ENCODE measurements around the gene DOCK1.
"Not testable (repeated sequence)": the region's sequence is repeated elsewhere in the genome, so short reads cannot be mapped to it uniquely, and the experiment has no call there.

Gene DOCK1

GRCh38 chr10:127300868-127301321, 395.7 kb downstream of the DOCK1 start:
- no peak for DNase-seq (ENCODE audit: low read depth)

GRCh38 chr10:127302343-127302742, 397.1 kb downstream of the DOCK1 start:
- no peak for TF ChIP-seq CTCF (IDR thresholded peaks at IDR 0.05; ENCODE audit: control insufficient read depth, extremely low read depth, insufficient read depth)
- no peak for DNase-seq (ENCODE audit: low read depth)

More at GRCh38 chr10:127300868-127301321, 395.7 kb downstream of the DOCK1 start:
- no peak overlapping the region for H3K4me3 ChIP-seq (ENCODE audit: low read depth, low read length)
- TF ChIP-seq CTCF (IDR thresholded peaks at IDR 0.05; ENCODE audit: control insufficient read depth, extremely low read depth, insufficient read depth), result no peak

GRCh38 chr10:127303105-127303504, 397.9 kb downstream of the DOCK1 start:
- no peak for TF ChIP-seq CTCF (IDR thresholded peaks at IDR 0.05; ENCODE audit: control insufficient read depth, extremely low read depth, insufficient read depth)
- H3K4me3 ChIP-seq (ENCODE audit: low read depth, low read length), result no peak overlapping the region
- DNase-seq (ENCODE audit: low read depth), result no peak

More at GRCh38 chr10:127302343-127302742, 397.1 kb downstream of the DOCK1 start:
- H3K4me3 ChIP-seq (ENCODE audit: low read depth, low read length), result no peak overlapping the region

GRCh38 chr10:127303746-127304145, 398.5 kb downstream of the DOCK1 start:
- no peak for DNase-seq (ENCODE audit: low read depth)
- no peak overlapping the region for H3K4me3 ChIP-seq (ENCODE audit: low read depth, low read length)
- no peak for TF ChIP-seq CTCF (IDR thresholded peaks at IDR 0.05; ENCODE audit: control insufficient read depth, extremely low read depth, insufficient read depth)

GRCh38 chr10:127306479-127306878, 401.3 kb downstream of the DOCK1 start:
- no peak for TF ChIP-seq CTCF (IDR thresholded peaks at IDR 0.05; ENCODE audit: control insufficient read depth, extremely low read depth, insufficient read depth)
- no peak overlapping the region for H3K4me3 ChIP-seq (ENCODE audit: low read depth, low read length)
- DNase-seq (ENCODE audit: low read depth), result no peak

- H3K4me3 ChIP-seq (ENCODE audit: low read depth, low read length), result no peak overlapping the region
- no peak for TF ChIP-seq CTCF (IDR thresholded peaks at IDR 0.05; ENCODE audit: control insufficient read depth, extremely low read depth, insufficient read depth)
Observed at GRCh38 chr10:127307338-127307737, 402.1 kb downstream of the DOCK1 start.

GRCh38 chr10:127308031-127308430, 402.8 kb downstream of the DOCK1 start:
- DNase-seq (ENCODE audit: low read depth), result no peak
- no peak for TF ChIP-seq CTCF (IDR thresholded peaks at IDR 0.05; ENCODE audit: control insufficient read depth, extremely low read depth, insufficient read depth)
- H3K4me3 ChIP-seq (ENCODE audit: low read depth, low read length), result no peak overlapping the region

More at GRCh38 chr10:127307338-127307737, 402.1 kb downstream of the DOCK1 start:
- DNase-seq (ENCODE audit: low read depth), result no peak

GRCh38 chr10:127309619-127310018, 404.4 kb downstream of the DOCK1 start:
- not testable (repeated sequence) for H3K4me3 ChIP-seq (ENCODE audit: low read depth, low read length); DNase-seq (ENCODE audit: low read depth)

Measured in LNCaP clone FGC (cell line).